Effector CD8-positive, alpha-beta T cell (primary cell): Measurements from ENCODE around the gene MEMO1.
"Not testable (repeated sequence)": the region's sequence is repeated elsewhere in the genome, so short reads cannot be mapped to it uniquely, and the experiment has no call there.

Experiments
- DNase-seq: peaks from one replicate; lab custom pipeline; 2025; lab: John Stamatoyannopoulos, UW

Gene MEMO1

DNA sequence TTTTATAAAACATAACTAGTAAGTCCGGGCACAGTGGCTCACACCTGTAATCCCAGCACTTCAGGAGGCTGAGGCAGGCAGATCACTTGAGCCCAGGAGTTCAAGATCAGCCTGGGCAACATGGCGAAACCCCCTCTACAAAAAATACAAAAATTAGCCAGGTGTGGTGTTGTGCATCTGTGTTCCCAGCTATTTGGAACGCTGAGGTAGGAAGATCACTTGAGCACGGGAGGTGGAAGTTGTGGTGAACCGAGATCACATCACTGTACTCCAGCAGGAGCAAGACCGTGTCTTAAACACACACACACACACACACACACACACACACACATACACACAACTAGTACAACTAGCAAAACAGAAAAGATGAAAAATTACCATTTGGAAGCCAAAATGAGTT lies 103.3 kb downstream of the MEMO1 start:
- DNase-seq: not testable (repeated sequence)

DNA sequence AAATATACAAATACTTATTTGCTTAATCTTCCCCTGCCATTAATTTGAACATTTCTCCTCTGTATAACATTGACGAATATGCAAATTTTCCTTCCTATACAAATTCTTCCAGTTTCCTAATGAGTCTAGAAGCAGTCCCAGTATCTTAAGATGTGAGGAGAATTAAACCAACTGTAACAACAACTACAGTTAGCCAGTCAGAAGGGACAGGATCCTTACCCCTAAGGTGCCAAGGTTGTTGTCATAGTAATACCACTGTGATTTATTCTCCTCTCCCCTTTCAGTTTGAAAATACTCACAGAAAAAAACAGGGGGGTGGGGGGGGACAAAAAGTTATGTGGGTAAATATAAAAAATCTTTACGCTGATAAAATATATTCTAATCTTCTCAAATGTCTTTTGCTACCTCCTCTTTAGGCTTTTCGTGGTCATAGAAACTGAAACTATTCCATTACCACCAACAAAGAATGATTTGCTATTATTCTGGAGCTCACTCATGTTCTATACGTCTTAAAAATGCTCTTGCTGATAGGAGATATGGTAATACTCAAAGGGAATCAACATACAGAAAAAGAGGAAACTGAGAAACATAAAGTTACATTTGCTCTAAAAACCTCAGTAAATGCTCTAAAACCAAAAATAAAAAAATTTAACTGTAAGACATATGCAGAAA lies 107.6 kb downstream of the MEMO1 start:
- DNase-seq: no peak

DNA sequence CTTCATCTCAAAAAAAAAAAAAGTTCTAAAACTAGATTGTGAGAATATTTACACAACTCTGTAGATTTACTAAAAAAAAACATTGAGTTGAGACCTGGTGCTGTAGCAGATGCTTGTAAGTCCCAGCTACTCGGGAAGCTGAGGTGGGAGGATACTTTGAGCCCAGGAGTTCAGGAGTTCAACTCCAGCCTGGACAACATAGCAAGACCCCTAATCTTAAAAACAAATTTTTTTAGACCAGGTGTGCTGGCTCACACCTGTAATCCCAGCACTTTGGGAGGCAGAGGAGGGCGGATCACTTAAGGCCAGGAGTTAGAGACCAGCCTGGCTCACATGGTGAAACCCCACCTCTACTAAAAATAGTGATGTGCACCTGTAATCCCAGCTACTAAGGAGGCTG lies 108.9 kb downstream of the MEMO1 start:
- DNase-seq: no peak

DNA sequence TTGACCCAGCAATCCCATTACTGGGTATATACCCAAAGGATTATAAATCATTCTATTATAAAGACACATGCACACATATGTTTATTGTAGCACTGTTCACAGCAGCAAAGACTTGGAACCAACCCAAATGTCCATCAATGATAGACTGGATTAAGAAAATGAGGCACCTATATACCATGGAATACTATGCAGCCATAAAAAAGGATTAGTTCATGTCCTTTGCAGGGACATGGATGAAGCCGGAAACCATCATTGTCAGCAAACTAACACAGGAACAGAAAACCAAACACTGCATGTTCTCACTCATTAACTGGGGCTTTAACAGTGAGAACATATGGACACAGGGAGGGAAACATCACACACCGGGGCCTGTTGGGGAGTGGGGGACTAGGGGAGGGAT lies 110.7 kb downstream of the MEMO1 start:
- not testable (repeated sequence) for DNase-seq

DNA sequence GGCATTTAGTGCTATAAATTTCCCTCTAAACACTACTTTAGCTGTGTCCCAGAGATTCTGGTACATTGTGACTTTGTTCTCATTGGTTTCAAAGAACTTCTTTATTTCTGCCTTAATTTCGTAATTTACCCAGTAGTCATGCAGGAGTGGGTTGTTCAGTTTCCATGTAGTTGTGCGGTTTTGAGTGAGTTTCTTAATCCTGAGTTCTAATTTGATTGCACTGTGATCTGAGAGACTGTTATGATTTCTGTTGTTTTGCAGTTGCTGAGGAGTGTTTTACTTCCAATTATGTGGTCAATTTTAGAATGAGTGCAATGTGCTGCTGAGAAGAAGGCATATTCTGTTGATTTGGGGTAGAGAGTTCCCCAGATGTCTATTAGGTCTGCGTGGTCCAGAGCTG lies 112.5 kb downstream of the MEMO1 start:
- DNase-seq: not testable (repeated sequence)

DNA sequence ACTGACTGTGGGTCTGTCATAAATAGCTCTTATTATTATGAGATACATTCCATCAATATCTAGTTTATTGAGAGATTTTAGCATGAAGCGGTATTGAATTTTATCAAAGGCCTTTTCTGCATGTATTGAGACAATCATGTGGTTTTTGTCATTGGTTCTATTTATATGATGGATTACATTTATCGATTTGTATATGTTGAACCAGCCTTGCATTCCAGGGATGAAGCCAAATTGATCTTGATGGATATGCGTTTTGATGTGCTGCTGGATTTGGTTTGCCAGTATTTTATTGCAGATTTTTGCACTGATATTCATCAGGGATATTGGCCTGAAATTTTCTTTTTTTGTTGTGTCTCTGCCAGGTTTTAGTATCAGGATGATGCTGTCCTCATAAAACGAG lies 113.5 kb downstream of the MEMO1 start:
- DNase-seq: not testable (repeated sequence)

DNA sequence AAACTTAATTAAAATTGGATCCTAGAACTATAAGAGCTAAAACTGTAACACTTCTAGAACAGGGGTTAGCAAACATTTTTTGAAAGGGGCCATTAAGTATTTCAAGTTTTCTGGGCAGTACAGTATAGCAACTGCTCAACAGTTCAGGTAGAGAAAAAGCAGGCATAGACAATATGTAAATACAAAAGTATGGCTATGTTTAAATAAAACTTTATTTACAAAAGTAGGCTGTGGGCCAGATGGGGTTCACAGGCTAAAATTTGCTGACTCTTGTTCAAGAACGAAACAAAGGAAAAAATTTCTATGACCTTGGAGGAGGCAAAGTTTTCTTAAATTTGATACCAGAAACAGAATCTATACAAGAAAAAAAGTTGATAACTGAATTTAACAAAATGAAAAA lies 114.5 kb downstream of the MEMO1 start:
- DNase-seq: no peak

DNA sequence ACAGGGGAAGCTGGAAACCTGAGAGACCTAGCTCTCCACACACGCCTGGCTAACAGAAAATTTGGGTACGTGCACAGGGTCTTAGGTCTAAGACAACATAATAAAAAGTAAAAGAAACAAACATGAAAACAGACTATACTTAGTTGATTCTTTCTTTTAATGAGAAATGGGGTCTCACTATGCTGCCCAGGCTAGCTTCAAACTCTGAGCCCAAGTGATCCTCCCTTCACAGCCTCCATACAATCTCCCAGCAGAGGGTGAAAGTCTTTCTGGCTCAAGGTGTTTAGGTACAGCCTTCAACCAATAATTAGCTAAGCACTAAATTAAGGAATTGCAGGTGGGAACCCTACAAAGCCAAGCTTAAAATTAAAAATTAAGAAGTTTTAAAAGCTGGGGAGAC lies 116.2 kb downstream of the MEMO1 start:
- no peak for DNase-seq

DNA sequence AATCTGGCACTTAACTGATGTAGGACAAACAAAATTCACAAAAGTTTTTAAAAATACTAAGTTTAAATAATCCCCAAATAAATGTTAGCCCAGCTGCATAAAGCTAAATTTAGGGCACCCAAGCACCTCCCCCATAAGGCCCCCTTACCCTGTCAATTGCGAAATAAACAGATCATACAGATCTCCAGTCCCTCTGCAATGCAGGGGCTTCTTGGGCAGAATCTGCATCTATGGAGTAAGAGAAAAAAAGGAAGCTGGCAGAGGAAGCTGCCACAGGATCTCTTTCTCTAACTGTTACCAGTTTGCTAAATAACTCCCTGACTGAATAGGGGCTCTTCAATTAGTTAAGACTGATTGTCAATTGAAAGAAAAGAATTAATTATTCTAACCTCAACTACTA lies 117.7 kb downstream of the MEMO1 start:
- no peak for DNase-seq

DNA sequence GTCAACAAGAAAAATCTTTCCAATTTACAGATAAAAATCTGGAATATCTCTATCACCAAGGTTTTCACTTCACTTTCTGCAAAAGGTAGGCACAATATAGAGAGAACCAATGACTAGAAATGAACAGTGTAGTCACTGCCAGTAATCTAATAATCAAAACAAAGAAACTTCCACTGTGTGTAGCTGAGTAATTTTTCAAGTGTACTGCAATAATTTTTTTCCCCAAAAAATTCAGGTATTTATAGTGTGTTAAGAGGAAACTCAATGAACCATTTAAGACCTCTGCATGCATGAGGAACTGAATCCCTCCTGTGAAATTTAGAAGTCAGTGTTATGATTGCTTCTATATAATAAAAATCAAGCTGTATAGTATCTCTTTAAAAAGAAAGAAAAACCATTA lies 121.8 kb downstream of the MEMO1 start:
- DNase-seq: no peak

DNA sequence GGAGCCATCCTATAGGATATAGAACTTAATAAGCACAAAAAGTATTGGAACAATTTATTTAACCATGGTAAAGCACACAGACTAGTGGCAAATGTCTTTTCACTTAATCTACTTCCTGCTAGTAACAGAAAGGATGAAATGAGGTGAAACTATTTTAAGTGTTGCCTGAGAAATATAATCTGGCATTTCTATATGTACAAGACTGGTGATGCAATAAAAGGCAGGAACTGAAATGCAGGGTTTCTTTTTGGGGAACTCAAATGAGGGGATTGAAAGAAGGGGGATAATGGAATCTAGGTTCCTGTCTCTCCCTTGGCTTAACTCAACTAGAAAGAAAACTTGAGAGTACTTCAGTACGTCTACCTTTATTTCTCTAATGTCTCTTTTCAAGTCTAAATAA lies 122.3 kb downstream of the MEMO1 start:
- DNase-seq: no peak

DNA sequence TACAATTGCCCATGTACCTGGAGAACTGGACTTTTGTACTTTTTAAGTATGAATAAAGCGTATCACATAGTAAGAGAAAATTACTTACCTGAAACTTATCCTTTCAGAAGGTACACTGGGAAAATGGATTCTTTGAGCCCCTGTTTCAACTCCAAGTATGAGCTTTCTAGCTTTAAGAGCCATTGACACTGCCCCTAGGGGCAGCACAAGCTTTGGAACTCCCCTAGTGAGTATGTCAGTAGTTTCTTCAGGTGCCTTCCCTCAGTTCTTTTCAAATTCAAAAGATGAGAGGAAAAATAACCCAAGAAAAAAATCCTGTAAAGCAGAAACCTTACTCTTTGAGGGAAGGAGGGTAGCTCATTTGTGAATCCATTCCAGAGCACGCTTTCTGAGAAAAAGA lies 124.1 kb downstream of the MEMO1 start:
- DNase-seq: no peak

DNA sequence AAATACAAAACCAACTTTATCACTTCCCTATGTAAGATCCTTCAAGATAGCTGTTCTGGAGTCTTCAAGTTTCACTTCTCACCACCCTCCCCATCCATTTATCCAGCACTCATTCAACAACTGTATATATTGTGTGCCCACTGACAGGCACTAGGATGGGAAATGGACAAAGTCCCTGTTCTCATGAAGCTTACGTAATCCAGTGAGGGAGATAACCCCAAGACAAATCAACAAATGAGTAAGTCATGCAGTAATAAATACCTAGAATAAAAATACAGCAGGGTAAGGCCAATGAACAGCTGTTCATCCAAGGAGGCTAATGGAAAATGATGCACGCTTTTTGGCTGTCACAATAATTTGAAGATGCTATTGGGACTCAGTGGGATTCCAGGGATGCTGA lies 133.8 kb downstream of the MEMO1 start:
- DNase-seq: no peak

DNA sequence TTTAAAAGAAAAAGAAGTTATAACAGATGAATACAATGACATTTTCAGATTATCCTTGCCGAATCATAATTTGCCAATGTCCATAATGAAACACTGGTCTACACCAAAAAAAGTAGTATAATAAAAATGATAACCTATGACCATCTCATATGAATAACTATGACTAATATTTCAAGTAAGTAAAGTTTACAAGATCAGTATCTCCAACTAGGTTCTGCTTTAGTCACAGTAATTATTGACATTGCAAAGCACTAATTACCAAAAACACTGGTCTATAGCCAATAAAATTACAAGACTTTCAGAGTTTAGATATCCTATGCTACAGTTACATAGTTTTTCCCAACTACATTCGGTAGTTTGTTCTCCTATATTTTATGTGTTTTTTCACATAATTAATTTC lies 136.7 kb downstream of the MEMO1 start:
- DNase-seq: no peak

DNA sequence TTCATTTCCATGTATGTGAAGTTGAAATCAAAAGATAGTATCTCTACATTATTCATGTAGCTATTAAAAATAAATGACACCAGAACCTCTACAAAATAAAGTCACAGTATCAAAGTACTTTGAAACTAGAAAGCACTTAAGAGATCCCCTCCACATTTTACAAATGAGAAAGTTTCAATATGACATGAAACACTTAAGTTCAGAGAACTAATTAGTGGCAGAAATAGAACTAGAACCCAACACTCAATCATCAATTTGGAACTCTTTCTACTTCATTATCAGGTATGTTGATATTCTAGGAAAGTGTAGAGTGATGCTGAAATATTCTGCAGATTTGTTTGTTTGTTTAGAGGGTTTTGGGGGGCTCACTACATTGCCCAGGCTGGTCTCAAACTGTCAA lies 145.6 kb downstream of the MEMO1 start:
- DNase-seq: no peak

DNA sequence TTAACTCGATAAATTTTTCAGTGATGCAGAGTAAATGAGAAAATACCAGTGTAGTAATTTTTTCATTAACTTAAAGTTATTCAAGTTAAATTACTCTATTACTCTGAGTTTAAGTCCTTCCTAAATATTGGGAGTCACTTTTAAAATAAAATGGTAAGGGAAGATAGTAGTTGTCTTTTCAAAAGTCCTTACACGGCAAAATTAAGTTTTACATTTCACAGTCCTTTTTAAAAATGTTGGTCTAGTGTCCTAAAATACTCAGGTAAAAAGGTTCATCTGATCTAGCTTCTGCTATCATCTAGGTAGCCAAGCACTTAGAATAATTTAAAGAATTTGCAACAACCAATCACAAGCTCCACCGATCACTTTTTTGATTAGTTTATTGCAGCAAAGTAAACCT lies 146.9 kb downstream of the MEMO1 start:
- no peak for DNase-seq

DNA sequence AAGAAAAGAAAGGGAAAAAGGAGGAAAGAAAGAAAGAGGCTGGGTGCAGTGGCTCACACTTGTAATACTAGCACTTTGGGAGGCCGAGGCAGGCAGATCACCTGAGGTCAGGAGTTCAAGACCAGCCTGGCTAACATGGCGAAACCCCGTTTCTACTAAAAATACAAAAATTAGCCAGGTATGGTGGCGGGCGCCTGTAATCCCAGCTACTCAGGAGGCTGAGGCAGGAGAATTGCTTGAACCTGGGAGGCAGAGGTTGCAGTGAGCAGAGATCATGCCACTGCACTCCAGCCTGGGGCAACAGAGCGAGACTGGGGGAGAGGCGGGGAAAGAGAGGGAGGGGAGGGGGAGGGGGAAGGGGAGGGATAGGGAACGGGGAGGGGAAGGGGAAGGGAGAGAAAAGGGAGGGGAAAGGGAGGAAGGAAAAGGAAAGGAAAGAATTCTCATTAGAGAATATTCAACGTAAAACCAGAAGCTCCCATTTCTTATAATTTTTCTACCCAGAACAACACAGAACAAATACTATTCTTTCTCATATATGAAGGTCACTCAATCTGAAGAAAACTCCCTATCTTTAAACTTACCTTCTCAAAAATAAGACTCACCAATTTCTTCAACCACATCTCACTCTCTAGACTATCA lies 147.7 kb downstream of the MEMO1 start:
- DNase-seq: not testable (repeated sequence)

DNA sequence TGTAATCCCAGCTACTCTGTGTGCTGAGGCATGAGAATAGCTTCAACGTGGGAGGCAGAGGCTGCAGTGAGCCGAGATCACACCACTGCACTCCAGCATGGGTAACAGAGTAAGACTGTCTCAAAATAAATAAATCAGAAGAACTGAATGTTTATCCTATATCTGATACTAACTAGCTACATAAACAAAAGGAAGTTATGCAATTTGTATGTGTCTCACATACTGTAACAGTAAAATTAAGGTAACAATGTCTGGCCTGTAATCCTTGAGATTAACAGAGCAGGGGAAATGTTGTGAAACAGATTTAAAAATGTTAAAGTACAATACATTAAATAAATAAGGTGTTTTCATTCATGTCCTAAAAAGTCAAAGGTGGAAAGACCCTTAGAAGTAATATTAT lies 150.8 kb downstream of the MEMO1 start:
- DNase-seq: no peak

DNA sequence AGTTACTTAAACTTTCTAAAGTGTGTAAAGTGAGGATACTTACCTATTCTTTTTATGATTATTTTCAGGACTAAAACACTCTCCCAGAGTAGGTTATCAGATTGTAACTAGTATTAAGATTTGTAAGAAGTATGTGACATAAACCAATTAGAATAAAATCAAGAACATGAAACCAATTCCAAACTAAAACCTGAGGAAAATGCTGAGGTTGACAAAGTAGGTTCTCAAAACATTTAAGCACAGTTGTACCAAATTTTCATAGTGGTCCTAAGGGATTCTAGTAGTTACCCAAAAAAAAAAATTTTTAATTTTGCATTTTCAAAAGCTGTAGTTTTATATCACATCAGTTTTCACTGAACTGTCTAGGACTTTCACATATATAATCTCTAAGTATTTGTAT lies 157.3 kb downstream of the MEMO1 start:
- no peak for DNase-seq

DNA sequence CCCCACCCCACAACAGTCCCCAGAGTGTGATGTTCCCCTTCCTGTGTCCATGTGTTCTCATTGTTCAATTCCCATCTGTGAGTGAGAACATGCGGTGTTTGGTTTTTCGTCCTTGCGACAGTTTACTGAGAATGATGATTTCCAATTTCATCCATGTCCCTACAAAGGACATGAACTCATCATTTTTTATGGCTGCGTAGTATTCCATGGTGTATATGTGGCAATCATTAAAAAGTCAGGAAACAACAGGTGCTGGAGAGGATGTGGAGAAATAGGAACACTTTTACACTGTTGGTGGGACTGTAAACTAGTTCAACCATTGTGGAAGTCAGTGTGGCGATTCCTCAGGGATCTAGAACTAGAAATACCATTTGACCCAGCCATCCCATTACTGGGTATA lies 168.7 kb downstream of the MEMO1 start:
- DNase-seq: not testable (repeated sequence)

DNA sequence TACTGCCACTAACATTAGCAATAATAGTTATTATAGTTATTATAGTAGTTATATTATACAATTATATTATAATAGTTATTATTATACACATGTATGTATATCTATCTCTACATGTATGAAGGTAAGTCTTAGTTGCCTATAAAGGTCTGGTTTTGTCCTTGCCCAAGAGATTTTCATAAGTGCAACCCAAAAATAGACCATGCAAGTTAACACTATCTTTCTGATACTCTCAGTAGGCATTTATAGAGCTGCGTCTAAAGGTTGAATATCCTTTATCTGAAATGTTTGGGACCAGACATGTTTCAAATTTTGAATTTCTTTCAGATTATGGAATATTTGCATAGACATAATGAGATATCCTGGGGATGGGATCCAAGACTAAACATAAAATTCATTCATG lies 175.4 kb downstream of the MEMO1 start:
- no peak for DNase-seq

DNA sequence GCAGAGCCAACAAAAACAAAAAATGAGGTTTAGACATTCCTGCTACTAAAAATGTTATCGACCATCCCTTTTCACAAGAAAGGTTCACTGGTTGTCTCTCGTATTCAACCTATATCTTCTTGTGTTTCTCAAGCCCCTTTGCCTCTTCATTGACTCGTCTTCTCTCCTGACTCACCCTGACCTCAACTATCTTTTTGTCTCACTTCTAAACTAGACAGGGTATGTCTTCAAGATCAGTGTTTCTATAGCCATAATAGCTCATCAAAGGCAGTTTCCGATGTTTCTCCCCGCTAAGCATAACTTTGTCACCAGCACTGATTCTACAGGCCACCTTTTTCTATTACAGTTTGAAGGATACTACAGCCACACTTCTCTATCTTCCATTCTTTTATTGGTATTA lies 178.4 kb downstream of the MEMO1 start:
- no peak for DNase-seq

DNA sequence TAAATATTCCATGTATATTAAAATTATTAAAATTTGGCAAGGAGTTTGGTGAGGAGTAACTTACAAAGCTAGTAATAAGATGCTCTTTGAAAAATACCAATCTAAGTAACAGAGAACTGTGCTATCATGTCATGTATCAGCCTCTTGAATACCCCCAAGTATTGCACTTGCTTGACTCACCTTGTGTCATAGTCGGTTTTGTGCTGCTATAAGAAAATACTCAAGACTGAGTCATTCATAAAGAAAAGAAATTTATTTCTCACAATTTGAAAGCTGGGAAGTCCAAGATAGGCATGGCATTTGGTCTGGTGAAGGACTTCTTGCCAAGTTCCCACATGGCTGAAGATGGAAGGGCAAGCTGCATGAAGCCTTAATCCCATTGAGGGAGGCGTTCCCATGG lies 179.2 kb downstream of the MEMO1 start:
- no peak for DNase-seq

DNA sequence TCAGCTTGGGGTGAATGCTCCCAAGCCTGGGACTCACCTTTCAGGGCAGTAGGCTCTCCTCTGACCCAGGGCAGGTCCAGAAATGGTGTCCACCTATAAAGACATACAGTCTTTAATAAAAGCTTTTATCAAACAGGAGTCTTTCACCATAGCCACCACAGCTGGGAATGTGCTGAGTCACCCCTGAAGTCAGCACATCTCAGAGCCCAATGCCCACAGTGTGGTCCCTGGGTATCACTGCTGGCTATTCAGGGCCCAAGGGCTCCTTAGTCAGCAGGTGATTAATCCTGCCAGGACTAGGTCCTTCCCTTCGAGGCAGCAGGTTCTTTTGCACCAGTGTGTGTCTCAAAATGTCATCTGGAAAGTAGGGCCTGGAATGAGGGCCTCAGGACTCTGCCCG lies 181.9 kb downstream of the MEMO1 start:
- DNase-seq: no peak
